Measurements from ENCODE around the gene MORN1. TPM values are rescaled to one million over a fixed set of nuclear protein-coding genes. Genes with fewer than 3 reads are reported as not detected.
"Not testable (repeated sequence)": the region's sequence is repeated elsewhere in the genome, so short reads cannot be mapped to it uniquely, and the experiment has no call there.

The MORN1 gene
- polyA plus RNA-seq (ENCODE audit: insufficient read length) = 8.5 TPM

- peak; percentile 100 for DNase-seq
Observed at GRCh38 chr1:2391041-2391930, at the start of gene MORN1, which contains the start of gene RER1. MORN1 (minus strand) TSS chr1:2391554; CDS start chr1:2391533, 21 bp downstream. RER1 (plus strand) TSS chr1:2391841; CDS start chr1:2395791, 3,950 bp downstream.

GRCh38 chr1:2440346-2440745 lies 49.0 kb upstream of the MORN1 start:
- not testable (repeated sequence) for DNase-seq

- DNase-seq = no peak
Observed at GRCh38 chr1:2439369-2439768, 48.0 kb upstream of the MORN1 start.

GRCh38 chr1:2438641-2439040 lies 47.3 kb upstream of the MORN1 start:
- DNase-seq = no peak

- no peak for DNase-seq
Observed at GRCh38 chr1:2438038-2438437, 46.7 kb upstream of the MORN1 start.

GRCh38 chr1:2437617-2438016 lies 46.3 kb upstream of the MORN1 start:
- no peak for DNase-seq

- DNase-seq = no peak
Observed at GRCh38 chr1:2436876-2437275, 45.5 kb upstream of the MORN1 start.

GRCh38 chr1:2435746-2436355 lies 44.5 kb upstream of the MORN1 start:
- no peak for DNase-seq

- no peak for DNase-seq
Observed at GRCh38 chr1:2435091-2435490, 43.7 kb upstream of the MORN1 start.

- DNase-seq = no peak
Observed at GRCh38 chr1:2433936-2434655, 42.7 kb upstream of the MORN1 start.

GRCh38 chr1:2433196-2433595 lies 41.8 kb upstream of the MORN1 start:
- DNase-seq = no peak

GRCh38 chr1:2432441-2432844 lies 41.1 kb upstream of the MORN1 start:
- no peak for DNase-seq

- no peak for DNase-seq
Observed at GRCh38 chr1:2431518-2431917, 40.2 kb upstream of the MORN1 start.

- no peak for DNase-seq
Observed at GRCh38 chr1:2431103-2431502, 39.7 kb upstream of the MORN1 start.

- no peak for DNase-seq
Observed at GRCh38 chr1:2430592-2430973, 39.2 kb upstream of the MORN1 start.

- no peak for DNase-seq
Observed at GRCh38 chr1:2429780-2430591, 38.6 kb upstream of the MORN1 start.

- no peak for DNase-seq
Observed at GRCh38 chr1:2428490-2428889, 37.1 kb upstream of the MORN1 start.

GRCh38 chr1:2427976-2428375 lies 36.6 kb upstream of the MORN1 start:
- DNase-seq = no peak

GRCh38 chr1:2427051-2427450 lies 35.7 kb upstream of the MORN1 start:
- DNase-seq = no peak

GRCh38 chr1:2426540-2426939 lies 35.2 kb upstream of the MORN1 start:
- no peak for DNase-seq

- no peak for DNase-seq
Observed at GRCh38 chr1:2425892-2426291, 34.5 kb upstream of the MORN1 start.

- no peak for DNase-seq
Observed at GRCh38 chr1:2422523-2422922, 31.2 kb upstream of the MORN1 start.

All from hindlimb muscle (tissue), 1 donor.